NCI-H146 treated with DMSO at 0.1 percent for 48 hours (cell line): Measurements from ENCODE around the gene SLC9A3.

ENCODE experiments used
- DNase-seq: peaks from one replicate; lab custom pipeline; 2025; ENCODE audit not compliant: unreplicated experiment; lab: John Stamatoyannopoulos, UW

Gene SLC9A3

DNA sequence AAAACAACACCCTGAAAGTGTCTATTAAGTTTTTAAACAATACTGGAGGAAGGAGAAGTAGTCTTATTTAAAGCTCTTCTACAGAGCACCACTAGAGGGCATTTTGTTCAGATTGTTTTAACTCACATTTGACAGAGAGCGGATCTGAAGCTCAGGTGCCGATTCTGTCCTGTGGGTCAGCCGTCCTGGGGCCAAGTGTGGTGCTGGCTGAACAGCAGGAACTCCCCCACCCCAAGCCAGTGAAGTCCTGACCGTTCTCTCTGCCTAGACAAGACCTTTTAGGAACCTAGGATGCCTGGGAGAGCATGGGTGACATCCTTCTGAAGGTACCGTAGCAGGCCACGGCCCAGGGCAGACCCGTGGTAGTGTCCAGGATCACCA, 77.4 kb downstream of the SLC9A3 start:
- DNase-seq: no peak

- no peak for DNase-seq
Observed at GRCh38 chr5:446066-446882, 78.0 kb downstream of the SLC9A3 start.

DNA sequence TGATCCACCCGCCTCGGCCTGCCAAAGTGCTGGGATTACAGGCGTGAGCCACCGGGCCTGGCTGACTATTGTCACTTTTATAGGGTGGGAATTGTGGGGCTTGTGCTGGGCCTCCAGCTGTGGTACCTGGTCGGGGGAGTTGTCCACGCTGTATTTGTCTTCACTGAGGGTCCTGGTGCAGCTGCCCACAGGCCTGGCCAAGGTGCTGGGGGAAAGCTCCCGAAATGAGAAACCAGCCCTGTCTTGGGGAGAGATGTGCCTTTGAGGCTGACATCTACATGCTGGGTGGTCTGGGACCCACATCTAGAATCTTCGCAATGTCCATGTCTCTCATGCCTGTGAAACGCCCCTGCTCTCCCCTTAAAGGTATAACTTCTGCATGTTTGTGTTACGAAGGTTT, 78.7 kb downstream of the SLC9A3 start:
- DNase-seq: no peak

- no peak for DNase-seq
Observed at GRCh38 chr5:444226-444625, 80.0 kb downstream of the SLC9A3 start.

- peak; percentile 18 for DNase-seq
Observed at GRCh38 chr5:443239-444151, 80.8 kb downstream of the SLC9A3 start.

DNA sequence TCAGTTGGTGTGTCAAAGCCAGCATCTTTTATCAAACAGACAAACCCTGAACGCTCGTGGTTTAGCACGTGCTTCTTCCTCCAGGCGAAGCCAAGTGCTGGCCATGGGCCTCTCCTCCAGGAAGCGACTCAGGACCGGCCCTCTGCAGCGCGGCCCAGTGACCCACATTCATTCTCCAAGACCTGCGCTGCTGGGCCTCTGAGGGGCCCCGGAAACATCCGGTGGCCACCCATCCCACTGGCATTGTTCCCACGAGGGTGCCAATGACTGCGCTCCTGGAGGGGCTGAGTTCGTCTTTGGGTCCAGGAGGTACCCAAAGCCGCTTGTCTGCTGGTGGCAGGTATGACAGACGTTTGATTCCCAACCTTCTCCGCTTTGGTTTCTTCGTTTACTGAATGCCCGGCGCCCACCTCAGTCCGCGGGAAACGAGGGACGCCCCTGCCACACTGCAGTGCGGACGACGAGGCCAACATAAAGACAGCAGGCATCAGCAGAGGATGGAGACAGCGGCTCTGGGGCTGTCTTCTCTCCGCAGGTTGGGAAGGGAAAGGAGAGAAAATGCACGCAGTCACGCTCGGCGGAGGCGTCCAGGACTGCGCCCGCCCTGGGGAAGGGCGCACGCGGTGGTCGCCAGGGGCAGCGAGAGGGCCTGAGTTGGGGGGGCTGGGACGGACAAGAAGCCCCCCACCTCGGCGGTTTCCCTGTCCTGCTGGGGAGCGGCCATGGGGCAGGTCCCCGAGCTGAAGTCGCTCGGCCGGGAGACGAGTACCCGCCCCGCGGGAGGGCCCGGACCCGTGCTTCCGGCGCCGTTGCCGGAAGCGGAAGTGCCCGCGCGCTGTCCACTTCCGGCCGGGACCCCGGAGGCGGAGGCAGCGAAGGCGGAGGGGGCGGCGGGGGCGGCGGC, 81.7 kb downstream of the SLC9A3 start, which contains the start of gene EXOC3:
Gene EXOC3, plus strand, starts transcription at position 842 of the 904 bp plus-strand sequence. CDS start 3,030 bp downstream, outside the sequence.
- peak; percentile 44 for DNase-seq

- no peak for DNase-seq
Observed at GRCh38 chr5:441996-442334, 82.3 kb downstream of the SLC9A3 start.

GRCh38 chr5:440401-441201, 83.6 kb downstream of the SLC9A3 start:
- DNase-seq: no peak

- DNase-seq: no peak
Observed at GRCh38 chr5:439636-440035, 84.6 kb downstream of the SLC9A3 start.

- DNase-seq: no peak
Observed at GRCh38 chr5:439181-439580, 85.1 kb downstream of the SLC9A3 start.

- DNase-seq: no peak
Observed at GRCh38 chr5:438481-438981, 85.7 kb downstream of the SLC9A3 start.

DNA sequence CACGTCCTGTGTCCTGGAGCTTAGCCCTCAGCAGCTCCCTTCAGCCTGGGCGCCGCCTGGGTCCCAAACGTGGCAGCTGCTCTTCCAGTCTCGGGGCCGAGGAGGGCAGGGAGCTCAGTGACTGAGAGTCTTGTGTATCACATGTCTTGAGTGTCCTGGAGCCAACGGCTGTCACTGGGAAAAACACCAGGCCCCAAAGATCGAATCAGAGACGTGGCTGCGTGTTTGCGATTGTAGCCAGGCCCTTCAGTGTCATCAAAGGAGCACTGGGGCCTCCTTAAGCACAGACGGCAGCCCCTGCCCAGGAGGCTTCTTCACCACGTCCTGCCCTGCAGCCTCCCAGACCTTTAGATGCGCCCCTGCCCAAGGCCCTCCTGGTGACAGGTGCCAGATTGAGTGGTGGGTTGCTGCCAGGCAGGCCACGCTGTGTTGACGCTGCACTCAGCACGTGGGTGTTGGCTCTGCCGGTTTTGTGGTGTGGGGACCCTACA, 86.9 kb downstream of the SLC9A3 start:
- DNase-seq: no peak

DNA sequence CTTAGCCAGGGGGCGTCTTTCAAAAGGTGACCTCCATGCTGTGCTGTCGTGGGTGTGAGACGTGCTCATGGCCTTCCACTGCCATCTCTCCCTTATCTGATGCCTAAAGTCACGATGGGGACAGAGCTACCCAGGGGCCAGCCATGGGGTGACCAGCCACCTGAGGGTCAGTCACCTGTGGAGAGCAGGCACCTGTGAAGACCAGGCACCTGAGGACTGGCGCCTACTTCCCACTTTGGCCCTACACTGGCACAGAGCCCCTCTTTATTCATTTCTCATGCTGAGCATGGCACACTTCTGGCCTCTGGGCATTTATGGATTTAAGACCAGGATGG, 87.6 kb downstream of the SLC9A3 start:
- no peak for DNase-seq

GRCh38 chr5:435961-436640, 88.1 kb downstream of the SLC9A3 start:
- DNase-seq: no peak

DNA sequence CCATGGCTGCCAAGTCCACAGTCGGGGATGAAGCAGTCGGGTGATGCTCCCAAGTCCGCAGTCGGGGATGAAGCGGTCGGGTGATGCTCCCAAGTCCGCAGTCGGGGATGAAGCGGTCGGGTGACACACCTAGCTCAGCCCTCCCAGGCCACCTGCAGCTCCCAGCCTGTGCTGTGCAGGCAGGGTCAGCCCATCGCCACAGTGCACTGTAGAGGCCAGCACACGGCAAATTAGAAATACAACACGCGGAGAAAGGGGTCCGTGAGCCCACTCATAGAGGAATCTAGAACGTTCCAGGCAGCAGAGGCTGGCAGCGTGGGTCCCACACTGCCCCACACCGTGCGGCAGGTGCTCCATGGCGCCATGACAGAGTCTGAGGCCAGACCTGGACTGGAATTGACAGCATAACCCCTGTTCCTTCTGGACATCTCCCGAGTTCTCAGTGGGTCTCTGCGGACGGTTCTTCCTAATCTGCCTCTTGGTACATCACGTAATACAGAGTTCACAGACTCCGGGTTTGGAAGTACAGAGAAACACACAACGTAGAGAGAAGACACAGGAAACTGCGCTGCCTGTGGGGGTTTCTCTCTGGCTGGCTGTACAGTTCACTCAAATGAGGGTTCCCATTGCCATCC, 89.0 kb downstream of the SLC9A3 start:
- no peak for DNase-seq

- DNase-seq: no peak
Observed at GRCh38 chr5:434443-435146, 89.7 kb downstream of the SLC9A3 start.

DNA sequence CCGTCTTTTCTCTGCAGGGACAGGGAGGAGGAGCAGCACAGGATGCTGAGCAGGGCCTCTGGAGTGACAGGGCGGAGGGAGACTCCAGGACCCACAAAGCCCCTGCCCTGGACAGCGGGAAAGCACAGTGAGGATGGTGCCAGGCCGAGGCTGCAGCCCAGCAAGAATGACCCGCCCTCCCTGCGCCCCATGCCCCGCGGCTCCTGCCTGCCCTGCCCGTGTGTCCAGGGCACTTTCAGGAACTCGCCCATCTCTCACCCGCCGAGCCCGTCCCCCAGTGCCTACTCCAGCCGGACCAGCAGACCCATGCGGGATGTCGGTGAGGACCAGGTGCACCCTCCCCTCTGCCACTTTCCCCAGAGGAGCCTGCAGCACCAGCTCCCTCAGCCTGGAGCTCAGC, 90.4 kb downstream of the SLC9A3 start:
- DNase-seq: no peak
